CD14-positive monocyte (primary cell): ENCODE results near the gene IL26. TPM values are rescaled to one million over a fixed set of nuclear protein-coding genes. Genes with fewer than 3 reads are reported as not detected.
A peak's percentile ranks its signal among the peaks of the same experiment; 100 is the strongest.

Experiments
- DNase-seq, 3 donors: peaks; one replicate each; pipeline ENCODE4 v3.0.0-alpha.2; 2011 to 2022
- H2AFZ ChIP-seq: 2 replicates; pipeline ENCODE4 v1.6.0; 2012; ENCODE audit warnings: mild to moderate bottlenecking, low read depth, low read length, inconsistent platforms; ENCODE audit not compliant: insufficient read depth, poor library complexity, severe bottlenecking
- H3K27ac ChIP-seq, 2 donors: 1 replicate in 1 of 2; 2 replicates in 1 of 2; pipeline ENCODE4 v1.5.1; 2012 to 2013; ENCODE audit warnings: low read length in 2 of 2, control low read depth in 1 of 2, inconsistent platforms in 1 of 2, low read depth in 1 of 2, mild to moderate bottlenecking in 1 of 2
- H3K27me3 ChIP-seq, 2 donors: one replicate each; pipeline versions ENCODE4 v1.6.0 to v1.6.1; 2011 to 2013; ENCODE audit warnings: low read length in 2 of 2; ENCODE audit not compliant: control insufficient read depth in 2 of 2, insufficient read depth in 2 of 2
- H3K36me3 ChIP-seq, 2 donors: replicated peaks in 1 of 2; 1 replicate in 1 of 2; 2 replicates in 1 of 2; pipeline versions ENCODE4 v1.5.1 to v1.6.1; 2012 to 2013; ENCODE audit warnings: low read length in 2 of 2, control low read depth in 1 of 2, inconsistent platforms in 1 of 2, mild to moderate bottlenecking in 1 of 2; ENCODE audit not compliant: insufficient read depth in 2 of 2, control insufficient read depth in 1 of 2
- H3K4me1 ChIP-seq, 2 donors: 1 replicate in 1 of 2; 2 replicates in 1 of 2; pipeline versions ENCODE4 v1.5.1 to v1.6.1; 2012 to 2013; ENCODE audit warnings: low read length in 2 of 2, control low read depth in 1 of 2, inconsistent platforms in 1 of 2, mild to moderate bottlenecking in 1 of 2, moderate library complexity in 1 of 2; ENCODE audit not compliant: insufficient read depth in 2 of 2, control insufficient read depth in 1 of 2
- H3K4me2 ChIP-seq: replicated peaks from 2 replicates; pipeline ENCODE3; 2012; ENCODE audit warnings: low read length, moderate library complexity, mild to moderate bottlenecking; ENCODE audit not compliant: poor library complexity, severe bottlenecking; ENCODE audit errors: extremely low read depth
- H3K4me3 ChIP-seq, 3 experiments: fragments of 200-600 bp in 1 of 3; sonication (generic) in 1 of 3; replicated peaks in 1 of 3; 1 replicate in 2 of 3; 2 replicates in 1 of 3; pipeline ENCODE4 v1.5.1; 2011 to 2013; ENCODE audit warnings: low read length in 3 of 3, mild to moderate bottlenecking in 3 of 3, control low read depth in 2 of 3, low read depth in 2 of 3, inconsistent platforms in 1 of 3, moderate library complexity in 1 of 3
- H3K79me2 ChIP-seq: 2 replicates; pipeline ENCODE4 v1.6.0; 2012; ENCODE audit warnings: mild to moderate bottlenecking, control low read depth, inconsistent platforms, low read length, moderate library complexity; ENCODE audit not compliant: insufficient read depth
- H3K9ac ChIP-seq: 2 replicates; pipeline ENCODE4 v1.6.0; 2017; ENCODE audit warnings: low read length, mild to moderate bottlenecking; ENCODE audit not compliant: insufficient read depth, poor library complexity, severe bottlenecking
- H3K9me3 ChIP-seq, 2 donors: replicated peaks in 1 of 2; 1 replicate in 1 of 2; 2 replicates in 1 of 2; pipeline versions ENCODE4 v1.5.1 to v1.6.1; 2012 to 2013; ENCODE audit warnings: low read length in 2 of 2, control low read depth in 1 of 2; ENCODE audit not compliant: control insufficient read depth in 1 of 2, insufficient read depth in 1 of 2
- H4K20me1 ChIP-seq: 2 replicates; pipeline ENCODE4 v1.6.0; 2012; ENCODE audit warnings: mild to moderate bottlenecking, low read length, control low read depth, moderate library complexity; ENCODE audit not compliant: insufficient read depth
- H3K27ac Mint-ChIP-seq, 7 donors: one replicate each; pipeline ENCODE4 v1.8.0; 2020; ENCODE audit warnings: mild to moderate bottlenecking in 7 of 7, mixed read lengths in 7 of 7, moderate library complexity in 6 of 7, inconsistent platforms in 2 of 7
- H3K27me3 Mint-ChIP-seq, 3 donors: one replicate each; pipeline ENCODE4 v1.8.0; 2021 to 2022; ENCODE audit warnings: low read depth in 3 of 3, mild to moderate bottlenecking in 3 of 3, mixed read lengths in 3 of 3, moderate library complexity in 3 of 3, inconsistent platforms in 1 of 3
- H3K36me3 Mint-ChIP-seq, 2 donors: one replicate each; pipeline ENCODE4 v1.8.0; 2020; ENCODE audit warnings: mixed read lengths in 2 of 2, inconsistent platforms in 1 of 2, mild to moderate bottlenecking in 1 of 2
- H3K4me1 Mint-ChIP-seq: one replicate; pipeline ENCODE4 v1.8.0; 2020; ENCODE audit warnings: mild to moderate bottlenecking, mixed read lengths
- H3K4me3 Mint-ChIP-seq, 2 donors: one replicate each; pipeline ENCODE4 v1.8.0; 2020; ENCODE audit warnings: mild to moderate bottlenecking in 2 of 2, mixed read lengths in 2 of 2, moderate library complexity in 1 of 2
- H3K9me3 Mint-ChIP-seq, 7 donors: one replicate each; pipeline ENCODE4 v1.8.0; 2020 to 2022; ENCODE audit warnings: mixed read lengths in 7 of 7, mild to moderate bottlenecking in 6 of 7, moderate library complexity in 6 of 7, inconsistent platforms in 2 of 7
- CTCF ChIP-seq: fragments of 200-600 bp; IDR thresholded peaks from one replicate; pipeline ENCODE4 v1.8.0; 2022; ENCODE audit warnings: antibody characterized with exemption, mild to moderate bottlenecking
- WGBS: methylation state at CpG from one replicate; pipeline ENCODE4 v1.1.5; 2013; ENCODE audit warnings: missing lambda C conversion rate; ENCODE audit not compliant: insufficient coverage; 5-methylcytosine and 5-hydroxymethylcytosine counted together
- intact Hi-C, 2 donors: fragments of 100-400 bp; cut with micrococcal nuclease; formaldehyde crosslinking; loops; one replicate each; pipeline versions ENCODE4 v1.15.0 to v1.15.1; 2023
- polyA plus RNA-seq, 3 donors: library from polyadenylated mRNA; depleted of rRNA in 1 of 3; unstranded in 2 of 3; stranded (reverse) in 1 of 3; fragments of 300-500 nt in 2 of 3; fragments of >200 nt in 1 of 3; fragmentation: Illumina TruSeq in 2 of 3; gene quantifications; 1 replicate in 2 of 3; 2 replicates in 1 of 3; pipeline ENCODE4 v1.2.3, GENCODE V29; 2012 to 2021

The IL26 gene
- polyA plus RNA-seq, 3 donors = not detected

- no peaks in the 10 kb centered on the region for H3K79me2 ChIP-seq
- H3K4me1 ChIP-seq = peaks cover 0 to 5% of the 10 kb centered on the region in 2 donors
- no peaks in the 10 kb centered on the region for H3K9me3 ChIP-seq
- DNase-seq = peak; percentile 48 to 66 (median 54)
- peak overlapping the region; percentile 52 for H2AFZ ChIP-seq
- TF ChIP-seq CTCF = peak; percentile 93
- H4K20me1 ChIP-seq = no peaks in the 10 kb centered on the region
- no peak overlapping the region for H3K27ac Mint-ChIP-seq
- H3K4me3 Mint-ChIP-seq = peak overlapping the region; percentile 50 to 78
- no CpG with 5 or more reads among the region's 12 CpGs for WGBS
- no peaks in the 10 kb centered on the region for H3K36me3 Mint-ChIP-seq
- H3K9ac ChIP-seq = no peak overlapping the region
- H3K27me3 ChIP-seq = peaks cover 2% of the 10 kb centered on the region in 2 donors
- peak overlapping the region; percentile 14 for H3K4me2 ChIP-seq
- intact Hi-C loops = loop anchor here (5.0 kb wide), 2 partner anchors 94 to 99 kb away; no protein-coding TSS in a partner anchor
- no peak overlapping the region for H3K4me3 ChIP-seq
- H3K27me3 Mint-ChIP-seq = peaks cover 2 to 22% (median 3%) of the 10 kb centered on the region in 3 donors
- H3K36me3 ChIP-seq = no peaks in the 10 kb centered on the region
- H3K4me1 Mint-ChIP-seq = peaks cover 6% of the 10 kb centered on the region
- H3K27ac ChIP-seq = no peak overlapping the region
- H3K9me3 Mint-ChIP-seq = no peaks in the 10 kb centered on the region
Measured at GRCh38 chr12:68223067-68223747, 2.4 kb downstream of the IL26 start.

GRCh38 chr12:68222326-68222725, 3.3 kb downstream of the IL26 start:
- no peak overlapping the region for H3K27ac ChIP-seq
- H2AFZ ChIP-seq = no peak overlapping the region
- peaks cover 2 to 7% of the 10 kb centered on the region in 2 donors for H3K27me3 ChIP-seq
- no peaks in the 10 kb centered on the region for H3K36me3 Mint-ChIP-seq
- H3K27me3 Mint-ChIP-seq = peaks cover 6 to 22% (median 8%) of the 10 kb centered on the region in 3 donors
- WGBS = 81% methylated on average over 6 of the region's 6 CpGs
- H3K4me1 ChIP-seq = peaks cover 0 to 5% of the 10 kb centered on the region in 2 donors
- no peaks in the 10 kb centered on the region for H3K79me2 ChIP-seq
- no peak overlapping the region for H3K9ac ChIP-seq
- intact Hi-C loops = loop anchor here (5.0 kb wide), 2 partner anchors 95 to 100 kb away; no protein-coding TSS in a partner anchor
- H3K36me3 ChIP-seq = no peaks in the 10 kb centered on the region
- H3K9me3 Mint-ChIP-seq = no peaks in the 10 kb centered on the region
- no peak overlapping the region for H3K4me3 ChIP-seq
- no peak overlapping the region for H3K27ac Mint-ChIP-seq
- no peaks in the 10 kb centered on the region for H4K20me1 ChIP-seq
- H3K4me2 ChIP-seq = no peak overlapping the region
- peaks cover 6% of the 10 kb centered on the region for H3K4me1 Mint-ChIP-seq
- no peak overlapping the region for H3K4me3 Mint-ChIP-seq
- TF ChIP-seq CTCF = no peak
- no peaks in the 10 kb centered on the region for H3K9me3 ChIP-seq
- no peak for DNase-seq
